Measurements from ENCODE around the gene MAP1LC3B.
A peak's percentile ranks its signal among the peaks of the same experiment; 100 is the strongest.
"Not testable (repeated sequence)": the region's sequence is repeated elsewhere in the genome, so short reads cannot be mapped to it uniquely, and the experiment has no call there.

MAP1LC3B gene

DNA sequence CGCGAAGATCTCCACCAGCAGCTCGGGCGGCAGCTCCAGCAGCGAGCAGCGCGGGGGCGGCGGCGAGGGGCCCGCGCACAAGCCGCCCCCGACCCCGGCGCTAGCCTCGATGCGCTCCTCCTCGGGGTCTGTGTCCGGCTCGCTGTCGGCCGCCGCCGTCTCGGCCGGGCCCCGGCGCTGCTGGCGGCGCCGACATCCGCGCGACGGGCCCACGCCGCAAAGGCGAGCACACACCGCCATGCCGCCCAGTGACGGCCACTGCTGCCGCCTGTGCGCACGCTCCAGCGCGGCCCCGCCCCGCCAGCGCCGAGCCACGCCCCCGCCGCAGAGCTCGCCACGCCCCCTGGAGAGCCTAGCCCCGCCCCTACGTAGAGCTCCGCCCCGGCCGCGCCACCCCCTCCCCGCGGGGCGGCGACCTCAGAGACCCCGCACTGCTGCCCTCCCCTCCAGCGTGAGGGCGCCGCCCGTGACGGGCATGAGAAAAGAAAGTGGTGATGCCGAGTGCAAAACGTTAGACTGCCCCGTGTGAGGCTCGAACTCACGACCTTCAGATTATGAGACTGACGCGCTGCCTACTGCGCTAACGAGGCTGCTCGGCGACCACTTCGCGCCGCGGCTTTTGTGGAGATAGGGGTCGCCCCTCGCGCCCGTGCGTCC lies 8.5 kb upstream of the MAP1LC3B start, which contains the start of gene FBXO31:
Gene FBXO31, minus strand, starts transcription at position 272 of the 657 bp plus-strand sequence. Its CDS starts 32 bp downstream, at position 240.
- TF ChIP-seq, protein P1, sequence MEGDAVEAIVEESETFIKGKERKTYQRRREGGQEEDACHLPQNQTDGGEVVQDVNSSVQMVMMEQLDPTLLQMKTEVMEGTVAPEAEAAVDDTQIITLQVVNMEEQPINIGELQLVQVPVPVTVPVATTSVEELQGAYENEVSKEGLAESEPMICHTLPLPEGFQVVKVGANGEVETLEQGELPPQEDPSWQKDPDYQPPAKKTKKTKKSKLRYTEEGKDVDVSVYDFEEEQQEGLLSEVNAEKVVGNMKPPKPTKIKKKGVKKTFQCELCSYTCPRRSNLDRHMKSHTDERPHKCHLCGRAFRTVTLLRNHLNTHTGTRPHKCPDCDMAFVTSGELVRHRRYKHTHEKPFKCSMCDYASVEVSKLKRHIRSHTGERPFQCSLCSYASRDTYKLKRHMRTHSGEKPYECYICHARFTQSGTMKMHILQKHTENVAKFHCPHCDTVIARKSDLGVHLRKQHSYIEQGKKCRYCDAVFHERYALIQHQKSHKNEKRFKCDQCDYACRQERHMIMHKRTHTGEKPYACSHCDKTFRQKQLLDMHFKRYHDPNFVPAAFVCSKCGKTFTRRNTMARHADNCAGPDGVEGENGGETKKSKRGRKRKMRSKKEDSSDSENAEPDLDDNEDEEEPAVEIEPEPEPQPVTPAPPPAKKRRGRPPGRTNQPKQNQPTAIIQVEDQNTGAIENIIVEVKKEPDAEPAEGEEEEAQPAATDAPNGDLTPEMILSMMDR (IDR thresholded peaks at IDR 0.05; ENCODE audit: borderline replicate concordance, insufficient read depth, low read depth, low read length) = no peak
- peak within 1 kb of the TSS; percentile 68 for H3K4me3 ChIP-seq (ENCODE audit: low read depth, low read length)

GRCh38 chr16:87384162-87384874 lies 7.8 kb upstream of the MAP1LC3B start:
- TF ChIP-seq, protein P1 (IDR thresholded peaks at IDR 0.05; ENCODE audit: borderline replicate concordance, insufficient read depth, low read depth, low read length) = no peak
- H3K4me3 ChIP-seq (ENCODE audit: low read depth, low read length) = peak overlapping the region; percentile 65

- peak overlapping the region; percentile 65 for H3K4me3 ChIP-seq (ENCODE audit: low read depth, low read length)
Observed at GRCh38 chr16:87384875-87385167, 7.3 kb upstream of the MAP1LC3B start.

DNA sequence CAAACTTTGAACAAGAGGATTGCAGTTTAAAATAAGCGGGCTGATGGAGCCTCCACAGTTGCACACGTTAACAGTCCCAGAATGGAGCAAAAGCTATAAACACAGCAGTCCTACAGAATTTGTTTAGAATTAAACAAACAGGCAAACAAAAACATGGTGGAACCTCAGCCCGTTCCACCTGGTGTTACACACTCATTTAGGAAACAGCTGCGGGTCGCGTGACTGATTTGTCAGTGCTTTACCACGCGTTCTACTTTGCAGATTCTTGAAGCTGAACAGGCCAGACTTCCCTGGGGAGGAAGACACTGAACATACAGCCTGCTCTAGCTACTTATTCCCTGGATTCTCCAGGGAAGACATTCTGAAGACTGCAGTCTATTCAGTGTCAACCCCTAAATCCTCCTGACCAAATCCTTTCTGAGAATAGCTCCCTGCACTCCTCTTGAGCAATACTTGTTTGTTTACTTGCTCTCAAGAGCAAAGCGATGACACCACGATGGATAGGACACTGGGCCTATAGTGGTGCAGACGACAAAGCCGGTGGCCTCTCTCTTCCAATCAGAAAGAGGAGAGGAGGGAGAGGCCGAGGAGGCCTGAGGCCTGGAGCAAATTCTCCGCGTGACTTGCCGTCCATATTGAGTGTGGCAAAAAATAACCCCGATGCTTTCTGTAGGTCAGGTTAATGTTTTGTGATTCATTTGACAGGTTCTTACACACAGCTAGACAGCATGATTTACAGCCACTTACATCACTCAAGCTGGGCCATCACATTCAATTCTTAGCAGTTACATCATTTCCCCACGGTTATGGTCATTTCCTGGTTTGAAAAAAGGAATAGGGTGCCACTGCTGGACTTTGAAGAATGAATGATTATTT lies 4.0 kb upstream of the MAP1LC3B start:
- no peak overlapping the region for H3K4me3 ChIP-seq (ENCODE audit: low read depth, low read length)
- TF ChIP-seq, protein P1 (IDR thresholded peaks at IDR 0.05; ENCODE audit: borderline replicate concordance, insufficient read depth, low read depth, low read length) = no peak

DNA sequence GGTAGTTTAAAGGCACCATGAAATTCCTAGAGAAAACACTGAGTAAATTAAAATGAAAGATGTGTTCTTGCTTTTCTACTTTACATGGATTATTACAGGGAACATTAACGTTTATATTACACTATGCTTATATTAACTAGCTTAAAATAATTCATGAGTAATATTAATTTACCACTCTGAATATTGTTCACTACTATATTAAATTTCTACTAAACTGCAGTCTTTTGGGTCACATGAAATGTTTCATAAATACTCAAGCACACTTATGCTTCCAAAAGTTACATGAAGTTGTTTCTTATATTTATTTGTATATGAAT lies 3.4 kb upstream of the MAP1LC3B start:
- TF ChIP-seq, protein P1 (IDR thresholded peaks at IDR 0.05; ENCODE audit: borderline replicate concordance, insufficient read depth, low read depth, low read length) = no peak
- no peak overlapping the region for H3K4me3 ChIP-seq (ENCODE audit: low read depth, low read length)

DNA sequence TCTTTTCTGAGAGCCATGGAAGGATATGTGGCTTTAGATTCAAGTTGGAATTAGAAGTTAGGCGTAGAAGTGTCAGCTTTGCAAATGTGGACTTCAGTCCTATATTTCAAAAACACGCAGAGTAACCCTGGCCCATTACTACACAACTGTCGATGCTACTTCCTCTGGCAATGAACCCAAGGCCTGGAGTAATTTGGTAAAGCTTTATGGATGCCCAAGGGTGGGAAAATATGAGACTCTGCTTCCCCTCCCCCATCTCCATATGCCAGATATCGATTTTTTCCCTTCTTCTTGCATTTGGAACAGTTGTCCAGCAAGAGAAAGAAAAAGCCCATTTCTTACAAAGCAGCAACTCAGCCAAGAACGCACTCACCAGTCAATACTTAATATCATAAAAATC lies 2.9 kb upstream of the MAP1LC3B start:
- no peak overlapping the region for H3K4me3 ChIP-seq (ENCODE audit: low read depth, low read length)
- TF ChIP-seq, protein P1 (IDR thresholded peaks at IDR 0.05; ENCODE audit: borderline replicate concordance, insufficient read depth, low read depth, low read length) = no peak

DNA sequence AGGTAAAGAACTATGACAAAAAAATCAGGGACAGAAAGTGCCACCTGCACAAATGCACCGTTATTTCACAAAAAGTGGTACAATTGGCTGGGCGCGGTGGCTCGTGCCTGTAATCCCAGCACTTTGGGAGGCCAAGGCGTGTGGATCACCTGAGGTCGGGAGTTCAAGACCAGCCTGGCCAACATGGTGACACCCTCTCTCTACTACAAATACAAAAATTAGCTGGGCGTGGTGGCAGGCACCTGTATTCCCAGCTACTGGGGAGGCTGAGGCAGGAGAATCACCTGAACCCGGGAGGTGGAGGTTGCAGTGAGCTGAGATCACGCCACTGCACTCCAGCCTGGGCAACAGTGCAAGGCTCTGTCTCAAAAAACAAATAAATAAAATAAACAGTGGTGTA lies 2.2 kb upstream of the MAP1LC3B start:
- H3K4me3 ChIP-seq (ENCODE audit: low read depth, low read length) = not testable (repeated sequence)
